WTC11 (cell line): Measurements from ENCODE around the gene ITPR1. TPM values are rescaled to one million over a fixed set of nuclear protein-coding genes. Genes with fewer than 3 reads are reported as not detected.

Experiments
- ATAC-seq: fragments of 200-7000 bp; cut with Tn5 transposase; 2 replicates; pipeline ENCODE4 v1.10.0; 2021; ENCODE audit warnings: mild to moderate bottlenecking, moderate library complexity
- CTCF ChIA-PET: fragments of 300-600 bp; sonication (Branson Sonifier 250); formaldehyde crosslinking; loops from one replicate; lab custom pipeline; 2021; ENCODE audit warnings: antibody characterized with exemption; lab: Charles Lee
- POLR2A ChIA-PET: fragments of 350-600 bp; sonication (Branson Sonifier 250); formaldehyde crosslinking; loops from one replicate; lab custom pipeline; 2021; ENCODE audit warnings: antibody characterized with exemption; lab: Charles Lee
- DNase-seq: peaks from one replicate; pipeline ENCODE4 v3.0.0; 2021; ENCODE audit warnings: low spot score
- H3K27ac Mint-ChIP-seq: 2 replicates; pipeline ENCODE4 v1.8.0; 2021; ENCODE audit warnings: mixed read lengths
- H3K27me3 Mint-ChIP-seq: 2 replicates; pipeline ENCODE4 v1.8.0; 2021; ENCODE audit warnings: low read depth, mild to moderate bottlenecking, moderate library complexity, mixed read lengths
- H3K36me3 Mint-ChIP-seq: 2 replicates; pipeline ENCODE4 v1.8.0; 2021; ENCODE audit warnings: mixed read lengths
- H3K4me1 Mint-ChIP-seq: 2 replicates; pipeline ENCODE4 v1.8.0; 2022; ENCODE audit warnings: mixed read lengths
- H3K4me3 Mint-ChIP-seq: 2 replicates; pipeline ENCODE4 v1.8.0; 2021; ENCODE audit warnings: mild to moderate bottlenecking, moderate library complexity, mixed read lengths
- H3K9me3 Mint-ChIP-seq: 2 replicates; pipeline ENCODE4 v1.8.0; 2021; ENCODE audit warnings: mixed read lengths
- ATF1 ChIP-seq: sonication (generic); formaldehyde crosslinking; IDR thresholded peaks from 2 replicates; pipeline ENCODE4 v1.8.1; 2023; ENCODE audit warnings: mild to moderate bottlenecking, moderate library complexity, missing genetic modification reagents
- ATF6 ChIP-seq: sonication (generic); formaldehyde crosslinking; IDR thresholded peaks from 2 replicates; pipeline ENCODE4 v1.8.1; 2023; ENCODE audit warnings: mild to moderate bottlenecking, missing genetic modification reagents
- CREM ChIP-seq: sonication (generic); formaldehyde crosslinking; IDR thresholded peaks from 2 replicates; pipeline ENCODE4 v1.8.1; 2022; ENCODE audit warnings: mild to moderate bottlenecking, missing genetic modification reagents, moderate library complexity
- E2F1 ChIP-seq: sonication (generic); formaldehyde crosslinking; IDR thresholded peaks from 2 replicates; pipeline ENCODE4 v1.8.0; 2022; ENCODE audit warnings: mild to moderate bottlenecking, missing genetic modification reagents
- ELF4 ChIP-seq: sonication (generic); formaldehyde crosslinking; IDR thresholded peaks from 2 replicates; pipeline ENCODE4 v1.8.1; 2022; ENCODE audit warnings: low read depth, mild to moderate bottlenecking, moderate library complexity, missing genetic modification reagents
- FOXJ3 ChIP-seq: sonication (generic); formaldehyde crosslinking; IDR thresholded peaks from 2 replicates; pipeline ENCODE4 v1.9.0; 2021; ENCODE audit warnings: missing genetic modification reagents, mild to moderate bottlenecking, borderline replicate concordance
- GABPB1 ChIP-seq: sonication (generic); formaldehyde crosslinking; IDR thresholded peaks from 2 replicates; pipeline ENCODE4 v1.8.1; 2023; ENCODE audit warnings: mild to moderate bottlenecking, missing genetic modification reagents
- GRHL2 ChIP-seq: fragments of 250-450 bp; sonication (Bioruptor Pico); IDR thresholded peaks from 2 replicates; pipeline ENCODE4 v1.8.0; 2022; ENCODE audit warnings: mild to moderate bottlenecking, moderate library complexity; ENCODE audit not compliant: insufficient replicate concordance, severe bottlenecking
- IRF2 ChIP-seq: sonication (generic); formaldehyde crosslinking; IDR thresholded peaks from 2 replicates; pipeline ENCODE4 v1.8.0; 2022; ENCODE audit warnings: low read depth, missing genetic modification reagents, borderline replicate concordance
- JAZF1 ChIP-seq: fragments of 250-450 bp; sonication (Bioruptor Pico); IDR thresholded peaks from 2 replicates; pipeline ENCODE4 v1.9.0; 2021; ENCODE audit warnings: moderate library complexity, mild to moderate bottlenecking, inconsistent platforms
- NFYB ChIP-seq: sonication (generic); formaldehyde crosslinking; conservative IDR thresholded peaks from 2 replicates; pipeline ENCODE4 v1.8.0; 2022; ENCODE audit warnings: low read depth, missing genetic modification reagents
- OVOL2 ChIP-seq: fragments of 250-450 bp; sonication (Bioruptor Pico); IDR thresholded peaks from 2 replicates; pipeline ENCODE4 v1.9.0; 2021; ENCODE audit warnings: mild to moderate bottlenecking, borderline replicate concordance
- RORB ChIP-seq: fragments of 250-450 bp; sonication (Bioruptor Pico); IDR thresholded peaks from 2 replicates; pipeline ENCODE4 v1.9.0; 2021; ENCODE audit warnings: mild to moderate bottlenecking
- SMAD3 ChIP-seq: sonication (generic); formaldehyde crosslinking; IDR thresholded peaks from 2 replicates; pipeline ENCODE4 v1.8.0; 2022; ENCODE audit warnings: missing genetic modification reagents, mild to moderate bottlenecking, borderline replicate concordance
- SMAD4 ChIP-seq: sonication (generic); formaldehyde crosslinking; IDR thresholded peaks from 2 replicates; pipeline ENCODE4 v1.8.0; 2022; ENCODE audit warnings: mild to moderate bottlenecking, missing genetic modification reagents
- SP1 ChIP-seq: sonication (generic); formaldehyde crosslinking; conservative IDR thresholded peaks from 2 replicates; pipeline ENCODE4 v1.8.1; 2022; ENCODE audit warnings: missing genetic modification reagents
- ZNF219 ChIP-seq: sonication (generic); formaldehyde crosslinking; IDR thresholded peaks from 2 replicates; pipeline ENCODE4 v1.8.0; 2023; ENCODE audit warnings: missing genetic modification reagents, mild to moderate bottlenecking, borderline replicate concordance
- ZNF232 ChIP-seq: sonication (generic); formaldehyde crosslinking; IDR thresholded peaks from 2 replicates; pipeline ENCODE4 v1.8.0; 2022; ENCODE audit warnings: mild to moderate bottlenecking, missing genetic modification reagents
- ZNF396 ChIP-seq: fragments of 250-450 bp; sonication (Bioruptor Pico); IDR thresholded peaks from 2 replicates; pipeline ENCODE4 v1.8.0; 2021; ENCODE audit warnings: mild to moderate bottlenecking, moderate library complexity, borderline replicate concordance
- ZNF423 ChIP-seq: fragments of 250-450 bp; sonication (Bioruptor Pico); IDR thresholded peaks from 2 replicates; pipeline ENCODE4 v2.1.2; 2022; ENCODE audit warnings: mild to moderate bottlenecking, moderate library complexity
- total RNA-seq: library from RNA; stranded (reverse); gene quantifications from 3 replicates; pipeline ENCODE4 v1.2.3, GENCODE V29; 2021
- TF ChIP-seq, protein P1 (sequence below): fragments of 250-450 bp; sonication (Bioruptor Pico); IDR thresholded peaks from 2 replicates; pipeline ENCODE4 v2.1.2; 2022; ENCODE audit warnings: mild to moderate bottlenecking, moderate library complexity
- TF ChIP-seq, protein P2 (sequence below): fragments of 250-450 bp; sonication (Bioruptor Pico); IDR thresholded peaks from 2 replicates; pipeline ENCODE4 v1.9.0; 2021; ENCODE audit warnings: mild to moderate bottlenecking, borderline replicate concordance
- TF ChIP-seq, protein P3 (sequence below): sonication (generic); formaldehyde crosslinking; IDR thresholded peaks from 2 replicates; pipeline ENCODE4 v1.8.1; 2023; ENCODE audit warnings: mild to moderate bottlenecking, missing genetic modification reagents
- TF ChIP-seq, protein P4 (sequence below): sonication (generic); formaldehyde crosslinking; IDR thresholded peaks from 2 replicates; pipeline ENCODE4 v1.8.0; 2022; ENCODE audit warnings: mild to moderate bottlenecking, missing genetic modification reagents

ITPR1 gene
- total RNA-seq, 1 experiment from 2014 or later, result 11.8 TPM

GRCh38 chr3:4552811-4553210, 59.7 kb downstream of the ITPR1 start:
- Mint-ChIP-seq H3K27me3 (no peaks in the 10 kb centered on the region; the same call in 1 of the 2 replicates), H3K27ac (no peak overlapping the region), H3K9me3 (peaks cover 9% of the 10 kb centered on the region), H3K4me3 (no peak overlapping the region), H3K4me1 (peaks cover 12% of the 10 kb centered on the region), H3K36me3 (no peaks in the 10 kb centered on the region)
- DNase-seq (no peak), ATAC-seq (no peak)
- POLR2A ChIA-PET, result interaction anchor here (1.0 kb wide), 1 partner anchor 85 kb away, joined by 4 read pairs; no protein-coding TSS in a partner anchor
- TF ChIP-seq FOXJ3 (CRISPR knock-in tag) (no peak), GABPB1 (CRISPR knock-in tag) (no peak), E2F1 (no peak), JAZF1 (no peak), GRHL2 (CRISPR knock-in tag) (no peak), SMAD3 (no peak), SMAD4 (CRISPR knock-in tag) (no peak), ATF6 (CRISPR knock-in tag) (no peak), NFYB (CRISPR knock-in tag) (no peak), ZNF396 (CRISPR knock-in tag) (no peak), ATF1 (CRISPR knock-in tag) (no peak), ZNF423 (no peak), CREM (no peak), SP1 (CRISPR knock-in tag) (no peak), OVOL2 (CRISPR knock-in tag) (no peak), ELF4 (CRISPR knock-in tag) (no peak)
- TF ChIP-seq, protein P1, sequence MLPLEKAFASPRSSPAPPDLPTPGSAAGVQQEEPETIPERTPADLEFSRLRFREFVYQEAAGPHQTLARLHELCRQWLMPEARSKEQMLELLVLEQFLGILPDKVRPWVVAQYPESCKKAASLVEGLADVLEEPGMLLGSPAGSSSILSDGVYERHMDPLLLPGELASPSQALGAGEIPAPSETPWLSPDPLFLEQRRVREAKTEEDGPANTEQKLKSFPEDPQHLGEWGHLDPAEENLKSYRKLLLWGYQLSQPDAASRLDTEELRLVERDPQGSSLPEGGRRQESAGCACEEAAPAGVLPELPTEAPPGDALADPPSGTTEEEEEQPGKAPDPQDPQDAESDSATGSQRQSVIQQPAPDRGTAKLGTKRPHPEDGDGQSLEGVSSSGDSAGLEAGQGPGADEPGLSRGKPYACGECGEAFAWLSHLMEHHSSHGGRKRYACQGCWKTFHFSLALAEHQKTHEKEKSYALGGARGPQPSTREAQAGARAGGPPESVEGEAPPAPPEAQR (CRISPR knock-in tag), result no peak
- TF ChIP-seq, protein P2, sequence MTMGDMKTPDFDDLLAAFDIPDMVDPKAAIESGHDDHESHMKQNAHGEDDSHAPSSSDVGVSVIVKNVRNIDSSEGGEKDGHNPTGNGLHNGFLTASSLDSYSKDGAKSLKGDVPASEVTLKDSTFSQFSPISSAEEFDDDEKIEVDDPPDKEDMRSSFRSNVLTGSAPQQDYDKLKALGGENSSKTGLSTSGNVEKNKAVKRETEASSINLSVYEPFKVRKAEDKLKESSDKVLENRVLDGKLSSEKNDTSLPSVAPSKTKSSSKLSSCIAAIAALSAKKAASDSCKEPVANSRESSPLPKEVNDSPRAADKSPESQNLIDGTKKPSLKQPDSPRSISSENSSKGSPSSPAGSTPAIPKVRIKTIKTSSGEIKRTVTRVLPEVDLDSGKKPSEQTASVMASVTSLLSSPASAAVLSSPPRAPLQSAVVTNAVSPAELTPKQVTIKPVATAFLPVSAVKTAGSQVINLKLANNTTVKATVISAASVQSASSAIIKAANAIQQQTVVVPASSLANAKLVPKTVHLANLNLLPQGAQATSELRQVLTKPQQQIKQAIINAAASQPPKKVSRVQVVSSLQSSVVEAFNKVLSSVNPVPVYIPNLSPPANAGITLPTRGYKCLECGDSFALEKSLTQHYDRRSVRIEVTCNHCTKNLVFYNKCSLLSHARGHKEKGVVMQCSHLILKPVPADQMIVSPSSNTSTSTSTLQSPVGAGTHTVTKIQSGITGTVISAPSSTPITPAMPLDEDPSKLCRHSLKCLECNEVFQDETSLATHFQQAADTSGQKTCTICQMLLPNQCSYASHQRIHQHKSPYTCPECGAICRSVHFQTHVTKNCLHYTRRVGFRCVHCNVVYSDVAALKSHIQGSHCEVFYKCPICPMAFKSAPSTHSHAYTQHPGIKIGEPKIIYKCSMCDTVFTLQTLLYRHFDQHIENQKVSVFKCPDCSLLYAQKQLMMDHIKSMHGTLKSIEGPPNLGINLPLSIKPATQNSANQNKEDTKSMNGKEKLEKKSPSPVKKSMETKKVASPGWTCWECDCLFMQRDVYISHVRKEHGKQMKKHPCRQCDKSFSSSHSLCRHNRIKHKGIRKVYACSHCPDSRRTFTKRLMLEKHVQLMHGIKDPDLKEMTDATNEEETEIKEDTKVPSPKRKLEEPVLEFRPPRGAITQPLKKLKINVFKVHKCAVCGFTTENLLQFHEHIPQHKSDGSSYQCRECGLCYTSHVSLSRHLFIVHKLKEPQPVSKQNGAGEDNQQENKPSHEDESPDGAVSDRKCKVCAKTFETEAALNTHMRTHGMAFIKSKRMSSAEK, result no peak
- CTCF ChIA-PET, result no interaction called here

GRCh38 chr3:4561661-4562060, 68.5 kb downstream of the ITPR1 start:
- peaks cover 10% of the 10 kb centered on the region for H3K9me3 Mint-ChIP-seq
- ATAC-seq (no peak), DNase-seq (no peak)
- H3K4me1 Mint-ChIP-seq, result no peaks in the 10 kb centered on the region
- H3K27me3 Mint-ChIP-seq, result no peaks in the 10 kb centered on the region
- ChIA-PET POLR2A (no interaction called here), CTCF (interaction anchor here (0.7 kb wide), 1 partner anchor 211 kb away, joined by 5 read pairs; no protein-coding TSS in a partner anchor)
- H3K27ac Mint-ChIP-seq, result no peak overlapping the region
- H3K4me3 Mint-ChIP-seq, result no peak overlapping the region
- no peaks in the 10 kb centered on the region for H3K36me3 Mint-ChIP-seq
- TF ChIP-seq ZNF219 (CRISPR knock-in tag), result no peak
- no peak for TF ChIP-seq RORB (CRISPR knock-in tag)
- TF ChIP-seq IRF2 (CRISPR knock-in tag), result no peak
- no peak for TF ChIP-seq ZNF232 (CRISPR knock-in tag)
- TF ChIP-seq, protein P3, sequence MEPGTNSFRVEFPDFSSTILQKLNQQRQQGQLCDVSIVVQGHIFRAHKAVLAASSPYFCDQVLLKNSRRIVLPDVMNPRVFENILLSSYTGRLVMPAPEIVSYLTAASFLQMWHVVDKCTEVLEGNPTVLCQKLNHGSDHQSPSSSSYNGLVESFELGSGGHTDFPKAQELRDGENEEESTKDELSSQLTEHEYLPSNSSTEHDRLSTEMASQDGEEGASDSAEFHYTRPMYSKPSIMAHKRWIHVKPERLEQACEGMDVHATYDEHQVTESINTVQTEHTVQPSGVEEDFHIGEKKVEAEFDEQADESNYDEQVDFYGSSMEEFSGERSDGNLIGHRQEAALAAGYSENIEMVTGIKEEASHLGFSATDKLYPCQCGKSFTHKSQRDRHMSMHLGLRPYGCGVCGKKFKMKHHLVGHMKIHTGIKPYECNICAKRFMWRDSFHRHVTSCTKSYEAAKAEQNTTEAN (CRISPR knock-in tag), result no peak
- TF ChIP-seq, protein P4, sequence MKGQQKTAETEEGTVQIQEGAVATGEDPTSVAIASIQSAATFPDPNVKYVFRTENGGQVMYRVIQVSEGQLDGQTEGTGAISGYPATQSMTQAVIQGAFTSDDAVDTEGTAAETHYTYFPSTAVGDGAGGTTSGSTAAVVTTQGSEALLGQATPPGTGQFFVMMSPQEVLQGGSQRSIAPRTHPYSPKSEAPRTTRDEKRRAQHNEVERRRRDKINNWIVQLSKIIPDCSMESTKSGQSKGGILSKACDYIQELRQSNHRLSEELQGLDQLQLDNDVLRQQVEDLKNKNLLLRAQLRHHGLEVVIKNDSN (CRISPR knock-in tag), result no peak
